GM19238 (cell line): Measurements from ENCODE around the gene BRWD1.

ENCODE experiments used
- DNase-seq: peaks from one replicate; pipeline ENCODE4 v3.0.0; 2011; ENCODE audit warnings: low spot score; ENCODE audit not compliant: insufficient read length

BRWD1 gene

DNA sequence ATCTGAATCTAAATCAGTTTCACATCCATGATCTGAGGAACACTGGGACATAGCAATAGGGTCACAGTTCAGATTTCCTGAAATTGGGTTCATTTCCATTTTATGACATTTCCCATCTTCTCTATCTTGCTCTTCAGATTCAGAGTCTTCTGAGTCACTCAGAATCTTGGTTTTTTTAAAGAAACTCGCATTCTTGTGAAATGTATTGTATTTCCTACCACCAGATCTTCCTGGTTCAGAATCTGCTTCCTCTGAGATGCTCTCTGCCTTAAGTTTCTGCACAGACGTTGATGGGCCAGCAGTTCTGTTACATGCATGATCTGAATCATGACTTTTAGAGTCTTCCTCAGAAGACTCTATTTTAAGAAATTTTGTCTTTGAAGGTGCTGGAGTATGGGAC is 114.6 kb downstream of the BRWD1 start:
- no peak for DNase-seq

DNA sequence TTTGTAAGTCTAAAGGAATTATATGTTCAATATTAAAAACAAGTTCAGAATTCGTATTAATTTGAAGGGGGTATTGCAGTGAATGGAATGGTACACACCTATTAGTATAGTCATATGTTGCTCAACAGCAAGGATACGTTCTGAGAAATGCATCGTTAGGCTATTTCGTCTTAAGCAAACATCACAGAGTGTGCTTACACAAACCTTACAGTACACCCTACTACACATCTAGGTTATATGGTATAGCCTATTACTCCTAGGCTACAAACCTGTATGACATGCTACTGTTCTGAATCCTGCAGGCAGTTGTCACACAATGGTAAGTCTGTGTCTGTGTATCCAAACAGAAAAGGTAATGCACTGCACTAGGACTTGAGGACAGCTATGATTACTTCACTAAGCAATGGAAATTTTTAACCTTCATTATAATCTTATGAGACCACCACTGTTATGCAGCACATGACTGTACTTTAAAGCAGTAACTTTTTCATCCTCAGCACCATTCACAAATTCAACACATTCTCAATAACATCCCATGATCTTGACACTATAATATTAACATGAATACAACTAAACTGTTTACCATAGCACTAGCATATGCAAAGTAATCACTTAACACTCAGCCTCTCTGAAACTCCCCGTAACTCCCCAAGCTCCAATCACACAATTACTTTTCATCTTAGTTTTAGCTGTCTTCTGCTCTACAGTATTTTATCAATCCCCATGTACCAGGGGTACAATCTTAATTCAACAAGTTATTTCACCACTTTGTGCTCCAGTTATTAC is 115.8 kb downstream of the BRWD1 start:
- no peak for DNase-seq

DNA sequence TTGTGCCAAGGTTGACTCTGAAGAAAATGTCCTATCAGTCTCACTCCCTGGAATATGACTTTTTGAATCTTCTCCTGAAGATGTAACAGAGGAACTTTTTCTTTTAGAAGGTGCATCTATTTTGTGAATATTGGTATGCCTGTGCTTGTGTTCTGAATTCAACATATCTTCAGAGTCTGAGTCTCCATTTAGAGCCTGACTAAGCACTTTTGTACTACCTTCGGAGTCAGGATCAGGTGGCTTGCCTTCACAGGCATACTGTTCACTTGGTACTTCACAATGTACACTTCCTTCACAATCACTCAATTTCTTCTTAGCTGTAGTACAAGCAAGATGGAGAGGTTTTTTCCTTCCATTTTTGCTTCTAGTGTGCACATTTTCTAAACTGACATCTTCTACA is 116.6 kb downstream of the BRWD1 start:
- DNase-seq, result no peak

DNA sequence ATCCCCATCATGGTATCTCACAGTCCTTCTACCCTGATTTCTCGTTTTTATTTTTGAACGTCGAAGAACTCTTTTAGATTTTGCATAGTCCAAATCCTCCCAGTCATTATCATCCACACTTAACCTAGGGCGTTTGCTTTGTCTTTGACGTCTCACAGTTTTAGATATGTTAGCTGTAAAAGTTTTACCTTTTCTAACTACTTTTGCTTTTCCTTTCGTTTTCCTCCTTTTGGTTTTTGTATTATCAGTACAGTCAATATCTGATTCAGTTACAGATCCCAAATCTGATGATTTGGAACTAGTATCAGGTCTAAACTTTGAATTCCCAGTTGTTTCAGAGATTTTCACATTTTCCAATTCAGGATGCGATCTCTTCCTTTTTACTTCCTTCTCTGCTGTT is 117.1 kb downstream of the BRWD1 start:
- no peak for DNase-seq

DNA sequence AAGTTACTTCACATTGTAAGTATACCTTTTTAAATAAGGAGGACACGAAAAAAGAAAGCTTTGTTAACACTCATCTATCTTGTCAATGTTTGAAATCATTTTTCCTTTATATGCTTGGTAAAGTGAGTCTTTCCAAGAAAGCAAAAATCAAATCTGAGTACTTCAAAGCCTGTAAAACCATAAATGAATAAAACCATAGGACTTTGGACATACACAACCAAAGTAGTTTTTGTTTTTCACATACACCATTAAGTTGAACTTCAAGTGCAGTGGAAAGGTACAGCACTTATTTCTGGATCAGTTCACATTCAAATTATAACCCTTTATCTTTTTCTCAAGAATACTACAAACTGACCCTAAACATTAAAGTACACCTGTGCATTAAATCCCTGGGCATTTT is 120.1 kb downstream of the BRWD1 start:
- DNase-seq, result no peak

DNA sequence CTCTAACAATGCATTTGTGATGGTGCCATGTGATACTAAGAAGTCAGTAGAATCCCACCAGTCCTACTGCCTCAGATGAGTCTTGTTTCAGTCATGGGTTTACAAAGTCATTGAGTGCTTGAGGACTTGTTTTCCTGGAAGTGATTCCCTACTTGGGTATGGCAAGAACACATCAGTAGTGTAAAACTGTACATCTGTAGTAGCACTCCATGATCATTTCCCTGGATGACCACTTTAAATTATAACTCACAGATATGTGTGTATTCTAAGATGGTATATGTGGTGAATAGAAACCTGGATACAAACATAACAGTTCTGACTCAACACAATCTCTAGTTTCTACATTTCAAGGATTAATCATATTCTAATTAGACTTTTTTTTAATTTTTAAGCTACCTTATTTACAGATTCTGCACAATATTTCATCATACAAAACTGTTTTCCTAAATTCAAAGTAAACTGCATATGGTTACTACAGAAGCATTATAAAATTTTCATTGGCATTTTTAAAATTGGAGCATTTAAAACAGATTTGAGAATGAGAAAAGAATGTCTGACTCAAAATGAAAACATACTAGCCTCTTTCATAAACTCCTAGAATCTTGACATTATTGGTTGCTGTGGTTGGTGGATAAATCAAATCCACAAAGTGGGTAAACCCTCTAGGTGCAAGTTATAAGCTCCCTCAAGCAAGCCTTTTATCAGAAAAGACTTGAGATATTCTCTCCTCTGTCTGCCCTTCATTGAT is 123.4 kb downstream of the BRWD1 start:
- DNase-seq, result no peak

DNA sequence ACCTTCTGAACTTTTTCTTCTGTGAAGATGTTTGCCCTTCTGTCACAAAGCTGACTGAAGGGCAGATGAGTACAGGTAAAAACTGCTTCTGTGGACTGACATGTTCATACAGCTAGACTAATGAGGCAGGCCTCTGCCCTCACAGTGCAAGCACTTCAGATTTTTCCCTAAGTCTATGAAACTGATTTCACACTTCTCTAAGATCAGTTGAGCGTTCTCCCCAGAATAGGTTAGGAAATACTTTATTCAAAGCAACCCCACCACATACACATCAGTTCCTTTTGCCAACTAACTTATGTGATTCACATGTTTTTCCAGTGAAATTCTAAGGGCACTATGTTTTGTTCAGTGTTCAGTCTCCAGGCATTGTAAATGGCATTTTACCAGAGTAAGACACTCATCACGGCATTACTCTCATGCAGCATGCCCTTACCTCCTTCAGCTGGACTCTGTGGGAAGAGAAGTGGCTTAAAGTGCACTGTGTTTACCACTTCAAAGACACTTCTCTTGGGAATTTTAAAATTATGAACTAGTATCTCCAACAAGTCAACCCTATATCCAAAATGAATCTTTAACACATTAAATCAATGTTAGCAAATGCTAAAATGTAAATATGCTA is 124.8 kb downstream of the BRWD1 start:
- no peak for DNase-seq

DNA sequence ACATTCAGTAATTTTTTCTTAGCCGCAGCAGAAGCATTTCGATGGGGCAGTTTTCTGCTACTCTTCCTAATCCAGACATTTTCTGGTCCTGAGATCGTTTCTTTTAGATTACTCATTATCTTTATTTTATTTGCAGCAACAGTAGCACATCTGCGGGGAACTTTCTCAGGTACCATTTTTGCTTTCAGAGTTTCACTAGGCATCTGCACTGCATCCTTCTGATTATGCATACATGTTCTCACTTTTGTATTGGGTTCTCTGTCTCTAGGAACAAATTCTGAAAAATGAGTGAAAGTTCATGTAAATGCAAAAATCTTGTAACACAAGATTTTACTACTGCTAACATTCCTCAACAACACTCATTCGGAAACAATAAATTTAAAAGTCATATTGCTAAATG is 126.3 kb downstream of the BRWD1 start:
- no peak for DNase-seq

DNA sequence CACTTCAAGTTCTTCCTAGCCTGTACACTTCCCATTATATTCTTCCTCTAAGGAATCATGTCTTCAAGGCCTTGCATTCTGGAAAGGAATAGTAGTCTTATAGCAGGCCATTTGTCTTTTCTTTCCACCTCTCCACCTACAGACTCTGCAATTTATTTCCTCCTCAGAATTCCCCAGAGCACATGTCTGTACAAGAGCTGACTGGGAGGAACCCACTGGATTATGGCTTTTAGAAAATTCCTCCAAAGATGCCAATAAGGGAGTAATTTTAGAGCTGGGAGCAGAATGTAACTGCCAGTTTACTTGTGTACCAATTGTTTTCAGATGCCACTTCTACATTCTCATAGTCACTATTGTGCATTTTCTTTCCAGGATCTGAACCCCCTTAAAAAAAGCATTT is 126.8 kb downstream of the BRWD1 start:
- DNase-seq, result no peak

DNA sequence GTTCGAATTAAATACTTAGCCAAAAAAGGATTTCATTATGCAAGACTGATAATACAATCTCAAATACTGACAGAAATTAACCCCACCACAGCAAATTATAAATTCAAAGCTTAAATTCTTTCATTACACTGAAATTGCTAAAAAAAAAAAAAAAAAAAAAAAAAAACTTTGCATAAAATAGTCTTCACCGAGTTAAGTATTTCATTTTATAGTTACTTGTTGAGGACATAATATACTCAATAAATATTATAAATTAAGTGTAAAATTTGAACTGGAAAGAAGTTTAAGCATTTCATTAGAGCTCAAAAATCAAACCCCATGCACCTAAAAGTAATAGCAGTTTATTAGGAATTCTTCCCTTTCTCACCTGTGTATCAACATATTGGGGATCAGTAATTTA is 128.3 kb downstream of the BRWD1 start:
- no peak for DNase-seq

DNA sequence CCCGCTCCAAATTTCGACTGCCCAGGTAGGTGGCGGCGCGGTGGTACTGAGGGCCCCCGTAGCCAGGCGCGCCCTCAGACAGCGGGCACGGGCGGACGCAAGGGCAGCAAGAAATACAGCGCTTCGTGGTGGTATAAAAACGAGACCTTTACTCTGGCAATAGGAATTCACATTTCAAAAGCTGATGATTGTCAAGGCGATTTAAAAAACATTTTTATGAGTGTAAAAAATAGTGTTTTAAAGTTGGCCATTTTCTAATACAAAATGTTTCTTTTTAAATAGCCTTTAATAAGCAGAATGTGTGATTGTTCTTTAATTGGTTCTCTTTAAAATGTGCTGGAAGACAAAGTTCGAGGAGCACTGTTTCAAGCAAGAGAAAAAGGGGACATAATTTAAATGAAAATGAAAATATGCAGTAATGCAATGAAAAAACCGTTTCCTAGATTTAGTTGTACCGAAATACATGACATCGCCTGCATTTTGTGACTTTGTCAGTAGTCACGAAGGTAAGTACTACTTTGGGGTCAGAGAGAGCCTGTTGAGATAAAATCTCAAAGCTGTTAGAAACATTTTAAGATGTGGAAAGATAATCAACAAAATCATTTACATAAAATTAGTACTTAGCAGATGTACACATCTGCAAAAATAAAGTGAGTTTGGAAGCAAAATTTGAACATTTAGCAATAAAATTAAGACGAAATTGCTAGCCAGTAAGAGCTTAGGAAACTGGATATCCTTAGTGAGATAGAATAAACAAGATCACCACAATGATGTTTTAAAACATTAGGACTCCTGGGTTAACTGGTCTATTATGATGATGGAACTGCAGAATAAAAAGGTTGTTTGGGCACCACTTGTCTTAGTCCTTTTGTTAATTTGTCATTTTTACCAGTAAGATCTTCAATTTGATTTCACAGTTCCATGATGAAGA is 129.1 kb downstream of the BRWD1 start:
- no peak for DNase-seq

DNA sequence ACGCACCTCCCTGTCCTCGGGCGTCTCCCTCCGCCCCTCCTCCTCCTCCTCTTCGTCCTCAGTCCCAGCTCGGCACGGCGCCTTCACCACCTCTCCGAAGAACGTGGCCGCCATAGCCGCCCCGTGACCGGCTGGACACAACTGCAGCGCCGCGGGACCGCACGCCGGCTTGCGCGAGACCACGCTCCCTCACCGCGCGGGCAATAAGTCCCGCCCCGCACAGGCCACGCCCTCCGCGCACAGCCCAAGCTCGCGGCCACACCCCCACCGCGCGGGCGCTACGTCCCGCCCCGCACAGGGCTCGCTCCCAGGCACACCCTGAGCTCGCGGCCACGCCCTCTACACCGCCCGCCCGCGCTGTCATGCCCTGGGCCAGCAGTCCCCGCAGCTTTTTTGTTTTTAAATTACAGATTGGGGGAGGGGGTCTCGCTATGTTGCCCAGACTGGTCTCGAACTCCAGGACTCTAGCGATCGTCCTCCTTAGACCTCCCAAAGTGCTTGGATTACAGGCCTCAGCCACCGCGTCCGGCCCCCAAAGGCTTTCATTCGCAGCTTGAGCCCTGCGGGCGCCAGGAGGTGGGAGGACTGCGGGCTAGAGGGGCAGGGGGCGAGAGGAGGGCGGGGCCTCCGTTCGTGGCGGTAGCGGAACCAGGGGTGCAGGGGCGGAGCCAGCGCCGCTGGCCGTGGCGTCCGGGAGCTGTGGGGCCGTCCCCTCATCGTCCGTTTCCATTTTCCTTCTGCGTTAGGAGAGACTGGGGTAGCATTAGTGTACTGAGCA is 130.0 kb downstream of the BRWD1 start, which contains the start of gene PSMG1:
TSS of gene PSMG1 (minus strand) at position 180 of the 778 bp plus-strand sequence. CDS start at position 114, 66 bp downstream.
- DNase-seq, result peak; percentile 55

DNA sequence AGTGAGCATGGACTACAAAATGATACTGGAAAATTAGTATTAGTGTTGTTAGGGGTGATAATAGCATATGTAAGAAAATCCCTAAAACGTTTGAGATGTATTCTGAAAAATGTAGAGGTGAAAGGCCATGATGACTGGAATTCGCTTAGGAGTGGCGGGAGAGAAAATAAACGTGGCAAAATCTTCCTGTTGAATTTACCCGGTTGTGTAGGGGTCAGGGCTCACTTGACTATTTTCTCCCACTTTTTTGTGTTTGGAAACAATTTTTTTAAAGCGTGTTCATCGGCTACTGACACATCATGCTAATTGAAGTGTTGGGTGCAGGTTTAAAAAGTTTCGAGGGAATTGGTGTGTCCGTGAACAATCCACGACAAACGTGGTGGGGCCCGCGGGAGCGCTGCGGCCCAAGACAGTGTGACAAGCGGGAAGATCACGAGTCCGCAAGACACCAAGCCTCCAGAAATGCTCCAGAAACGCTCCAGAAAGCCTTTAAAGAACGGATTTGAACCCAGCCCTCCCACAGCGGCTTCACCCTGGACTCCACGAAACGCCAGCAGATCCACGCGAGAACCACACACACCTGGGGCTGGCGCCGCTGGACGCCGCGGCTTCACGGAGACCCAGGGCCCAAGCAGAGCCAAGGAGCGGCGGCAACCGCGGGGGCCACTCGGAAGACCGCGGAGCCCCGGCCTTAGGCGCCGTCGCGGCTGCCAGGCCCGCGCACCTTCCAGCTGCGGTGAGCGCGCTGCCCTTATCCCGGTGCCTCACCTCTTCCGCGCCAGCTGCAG is 130.8 kb downstream of the BRWD1 start:
- DNase-seq, result no peak

DNA sequence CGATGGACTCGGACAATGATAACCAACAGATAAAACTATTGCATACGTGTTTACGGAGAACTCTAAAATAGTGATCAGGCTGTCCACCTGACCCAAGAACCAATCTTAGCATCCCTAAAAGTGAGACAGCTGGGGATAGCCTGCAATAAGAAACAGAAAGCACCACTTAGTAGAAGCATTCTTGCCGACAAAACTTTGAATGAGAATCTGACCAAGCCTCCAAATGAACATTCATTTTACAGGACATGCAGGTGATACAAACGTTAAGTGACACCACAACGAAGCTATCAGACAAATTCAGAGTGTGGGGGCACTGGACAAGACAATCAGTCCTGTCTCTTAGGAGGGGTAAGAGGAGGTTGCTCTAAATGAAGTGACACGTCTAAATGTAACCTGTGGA is 131.4 kb downstream of the BRWD1 start:
- DNase-seq, result no peak

DNA sequence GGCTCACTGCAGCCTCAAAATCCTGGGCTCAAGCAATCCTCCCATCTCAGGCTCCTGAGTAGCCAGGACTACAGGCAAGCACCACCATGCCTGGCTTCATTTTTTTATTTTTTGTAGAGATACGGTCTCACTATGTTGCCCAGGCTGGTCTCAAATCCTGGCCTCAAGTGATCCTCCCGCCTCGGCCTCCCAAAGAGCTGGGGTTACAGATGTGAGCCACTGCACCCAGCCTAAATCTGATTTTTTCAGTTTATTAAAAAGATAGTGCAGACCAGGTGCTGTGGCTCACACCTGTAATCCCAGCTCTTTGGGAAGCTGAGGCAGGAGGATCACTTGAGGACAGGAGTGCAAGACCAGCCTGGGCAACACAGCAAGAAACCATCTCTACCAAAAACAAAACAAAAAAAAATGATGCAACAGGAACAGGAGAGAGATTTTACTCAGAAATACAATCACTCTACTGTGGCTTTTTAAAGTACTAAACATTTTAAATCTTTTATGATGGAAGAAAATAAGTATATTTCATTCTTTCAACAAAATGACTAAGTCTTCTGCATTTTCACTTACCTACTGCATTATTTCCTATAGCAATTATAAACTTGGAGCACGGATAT is 132.1 kb downstream of the BRWD1 start:
- no peak for DNase-seq

DNA sequence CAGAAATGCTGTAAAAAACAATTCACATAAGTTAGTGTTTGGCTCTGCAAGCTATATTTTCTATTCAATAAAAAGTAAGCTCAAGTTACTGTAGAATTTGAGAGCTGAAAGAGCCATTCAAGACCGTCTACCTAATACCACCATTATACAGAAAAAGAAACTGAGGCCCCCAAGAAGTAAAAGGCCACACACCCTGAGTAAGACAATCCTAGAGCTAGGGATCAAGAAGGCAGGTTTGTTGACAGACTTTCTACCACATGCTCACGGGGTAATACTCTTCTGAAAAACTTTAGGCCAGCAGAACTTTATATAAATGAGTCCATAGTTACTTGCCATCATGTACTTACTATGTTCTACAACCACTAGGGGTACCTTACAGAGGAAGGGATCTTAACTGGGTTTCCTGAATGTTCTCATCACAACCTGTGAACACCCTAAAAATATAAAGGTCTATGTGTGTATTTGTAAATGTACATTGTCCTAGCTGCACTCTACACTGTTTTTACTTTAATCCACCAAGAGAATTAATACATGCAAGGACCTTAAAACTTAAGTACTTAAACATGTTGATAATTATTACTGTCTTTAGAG is 132.9 kb downstream of the BRWD1 start:
- DNase-seq, result no peak

DNA sequence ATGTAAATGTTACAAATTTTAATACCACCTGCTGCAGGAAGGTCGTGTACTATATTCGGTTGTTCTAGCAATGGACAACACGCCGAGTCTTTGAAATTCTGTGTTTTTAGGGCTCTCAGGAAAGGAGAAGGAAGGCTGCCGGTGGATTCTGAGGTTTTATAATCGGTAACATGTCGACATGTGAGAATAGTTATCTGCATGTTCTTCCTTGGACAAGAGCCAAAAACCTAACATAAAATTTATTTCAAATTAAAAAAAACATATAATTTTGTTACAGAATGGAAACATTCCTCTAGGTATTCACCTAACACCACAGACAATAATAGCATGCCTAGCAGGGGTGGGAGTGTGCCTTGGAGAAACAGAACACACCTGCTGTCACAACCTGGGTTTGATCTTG is 135.0 kb downstream of the BRWD1 start:
- DNase-seq, result no peak

DNA sequence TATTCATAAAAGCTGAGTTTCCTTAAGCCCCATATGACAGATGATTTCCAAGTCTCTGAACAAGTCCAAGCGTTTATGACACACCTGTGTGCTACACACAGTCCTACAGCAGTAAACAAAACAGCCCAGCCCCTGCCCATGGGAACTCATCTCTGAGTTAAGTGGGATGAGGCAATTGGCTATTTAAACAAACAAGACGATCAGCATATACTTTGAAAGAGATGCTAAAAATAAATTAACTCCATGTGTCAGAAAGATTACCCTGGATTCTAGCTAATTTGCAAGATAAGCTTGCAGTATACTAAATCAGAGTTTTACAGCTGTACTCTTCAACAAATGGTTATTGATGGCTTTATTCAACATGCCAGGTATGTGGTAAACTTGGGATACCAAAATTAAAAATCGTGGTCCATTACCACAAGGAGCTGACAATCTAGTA is 137.1 kb downstream of the BRWD1 start:
- DNase-seq, result no peak

DNA sequence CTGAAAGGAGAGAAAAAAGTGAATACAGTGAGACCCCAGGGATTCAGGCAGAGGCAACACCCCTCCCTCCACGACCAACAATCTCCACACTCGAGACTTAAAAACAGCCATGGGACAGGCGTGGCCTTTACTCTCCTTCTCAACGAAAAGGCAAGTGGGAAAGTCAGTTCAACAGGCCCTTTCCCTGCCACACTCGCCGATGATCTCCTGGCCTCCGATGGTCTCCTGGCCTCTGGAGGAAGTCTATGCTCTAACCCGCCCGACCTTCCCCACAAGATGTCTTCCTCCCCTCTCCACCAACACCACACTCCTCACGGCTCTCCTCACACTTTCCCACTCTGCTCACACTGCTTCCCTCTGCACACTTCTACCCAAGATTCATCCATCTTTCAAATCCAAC is 137.8 kb downstream of the BRWD1 start:
- no peak for DNase-seq
